Esophagus squamous epithelium (tissue), 4 donors: ENCODE results near the gene MYO18B.

ENCODE experiments used
- CTCF ChIP-seq, 6 experiments: fragments of 450-650 bp in 4 of 6; fragments of 200-600 bp in 2 of 6; sonication (generic) in 2 of 6; IDR thresholded peaks; one replicate each; pipeline ENCODE4 v1.5.1; 2016 to 2019; ENCODE audit warnings: antibody characterized with exemption in 6 of 6, mild to moderate bottlenecking in 4 of 6, moderate library complexity in 4 of 6
- POLR2A ChIP-seq, 4 donors: fragments of 450-650 bp; IDR thresholded peaks; one replicate each; pipeline ENCODE4 v1.6.1; 2017; ENCODE audit warnings: antibody characterized with exemption in 4 of 4, mild to moderate bottlenecking in 4 of 4, moderate library complexity in 3 of 4

GRCh38 chr22:25969286-25969685 lies 227.3 kb downstream of the MYO18B start:
- TF ChIP-seq POLR2A (IDR thresholded peaks at IDR 0.05) = no peak
- TF ChIP-seq CTCF (IDR thresholded peaks at IDR 0.05) = no peak
